GM18858 (cell line): ENCODE data around the gene SYT2.
"Not testable (repeated sequence)": the region's sequence is repeated elsewhere in the genome, so short reads cannot be mapped to it uniquely, and the experiment has no call there.

Source experiments
- ATAC-seq: cut with Tn5 transposase; IDR thresholded peaks from one replicate; pipeline ENCODE4 v1.9.1; 2021; ENCODE audit not compliant: unreplicated experiment

Gene SYT2

GRCh38 chr1:202599669-202600431 lies 110.4 kb downstream of the SYT2 start:
- no peak for ATAC-seq

GRCh38 chr1:202597090-202597761 lies 113.0 kb downstream of the SYT2 start:
- no peak for ATAC-seq

GRCh38 chr1:202596638-202597037 lies 113.6 kb downstream of the SYT2 start:
- no peak for ATAC-seq

- ATAC-seq, result no peak
These were observed 116.4 kb downstream of the SYT2 start for GRCh38 chr1:202593845-202594244.

GRCh38 chr1:202592146-202592545 lies 118.1 kb downstream of the SYT2 start:
- no peak for ATAC-seq

- ATAC-seq, result no peak
These were observed 118.7 kb downstream of the SYT2 start for GRCh38 chr1:202591515-202591914.

- no peak for ATAC-seq
These were observed 119.3 kb downstream of the SYT2 start for GRCh38 chr1:202590975-202591411.

GRCh38 chr1:202590126-202590525 lies 120.1 kb downstream of the SYT2 start:
- no peak for ATAC-seq

- no peak for ATAC-seq
These were observed 120.9 kb downstream of the SYT2 start for GRCh38 chr1:202589190-202589930.

- ATAC-seq, result no peak
These were observed 121.6 kb downstream of the SYT2 start for GRCh38 chr1:202588503-202589189.

GRCh38 chr1:202587859-202588485 lies 122.3 kb downstream of the SYT2 start:
- no peak for ATAC-seq

- ATAC-seq, result no peak
These were observed 123.4 kb downstream of the SYT2 start for GRCh38 chr1:202586871-202587270.

GRCh38 chr1:202586018-202586821 lies 124.0 kb downstream of the SYT2 start:
- ATAC-seq, result no peak

GRCh38 chr1:202585590-202585933 lies 124.7 kb downstream of the SYT2 start:
- no peak for ATAC-seq

GRCh38 chr1:202584707-202585589 lies 125.3 kb downstream of the SYT2 start:
- no peak for ATAC-seq

GRCh38 chr1:202582350-202582749 lies 127.9 kb downstream of the SYT2 start:
- ATAC-seq, result not testable (repeated sequence)

- ATAC-seq, result no peak
These were observed 129.6 kb downstream of the SYT2 start for GRCh38 chr1:202580619-202581018.

GRCh38 chr1:202579806-202580205 lies 130.4 kb downstream of the SYT2 start:
- ATAC-seq, result no peak

GRCh38 chr1:202578565-202578964 lies 131.7 kb downstream of the SYT2 start:
- ATAC-seq, result no peak
